Gastrocnemius medialis (tissue), 4 donors: ENCODE measurements around the gene YPEL2. TPM values are rescaled to one million over a fixed set of nuclear protein-coding genes. Genes with fewer than 3 reads are reported as not detected.

Experiments
- ATAC-seq, 2 donors: fragments of 150-250 bp; one replicate each; pipeline ENCODE4 v1.9.1; 2016
- DNase-seq, 2 donors: peaks; one replicate each; pipeline ENCODE4 v3.0.0-alpha.2; 2019
- H3K27ac ChIP-seq, 4 donors: fragments of 200-600 bp; sonication (generic); 1 replicate in 1 of 4; 2 replicates in 3 of 4; pipeline ENCODE4 v1.5.1; 2016 to 2018; ENCODE audit warnings: mild to moderate bottlenecking in 2 of 4, moderate library complexity in 1 of 4
- H3K27me3 ChIP-seq, 3 donors: fragments of 200-600 bp; sonication (generic) in 2 of 3; 1 replicate in 1 of 3; 2 replicates in 2 of 3; pipeline versions ENCODE4 v1.5.1 to v1.6.0; 2016 to 2019; ENCODE audit warnings: mild to moderate bottlenecking in 1 of 3, moderate library complexity in 1 of 3
- H3K36me3 ChIP-seq, 2 donors: fragments of 200-600 bp; sonication (generic) in 1 of 2; one replicate each; pipeline ENCODE4 v1.5.1; 2017 to 2018
- H3K4me1 ChIP-seq, 2 donors: fragments of 200-600 bp; sonication (generic) in 1 of 2; one replicate each; pipeline ENCODE4 v1.5.1; 2016 to 2017; ENCODE audit warnings: mild to moderate bottlenecking in 2 of 2
- H3K4me3 ChIP-seq, 4 donors: fragments of 200-600 bp; sonication (generic) in 3 of 4; 1 replicate in 1 of 4; 2 replicates in 3 of 4; pipeline ENCODE4 v1.5.1; 2016 to 2019; ENCODE audit warnings: mild to moderate bottlenecking in 2 of 4
- H3K9me3 ChIP-seq, 3 donors: fragments of 200-600 bp; sonication (generic) in 2 of 3; 1 replicate in 1 of 3; 2 replicates in 2 of 3; pipeline ENCODE4 v1.5.1; 2016 to 2019
- POLR2A ChIP-seq, 2 donors: fragments of 450-650 bp; IDR thresholded peaks; one replicate each; pipeline ENCODE4 v1.6.1; 2017; ENCODE audit warnings: antibody characterized with exemption in 2 of 2, mild to moderate bottlenecking in 2 of 2, moderate library complexity in 2 of 2
- in situ Hi-C, 4 donors: fragments of 200-750 bp; cut with MboI; loops; one replicate each; pipeline versions ENCODE4 v1.15.0 to v1.8.0; 2017; ENCODE audit warnings: low sequenced_read_pairs in 4 of 4
- intact Hi-C: fragments of 100-400 bp; cut with DNase I; formaldehyde crosslinking; loops from one replicate; pipeline ENCODE4 v1.15.1; 2023; ENCODE audit warnings: low total_unique reads
- total RNA-seq, 4 donors: library from RNA; depleted of rRNA; stranded (reverse); fragments of >200 nt; gene quantifications; one replicate each; pipeline versions ENCODE4 v1.1.0 to v1.2.3, GENCODE V29; 2016
- TF ChIP-seq, protein P1 (sequence below), 5 experiments: fragments of 450-650 bp in 3 of 5; fragments of 200-600 bp in 2 of 5; sonication (generic) in 2 of 5; IDR thresholded peaks in 4 of 5; conservative IDR thresholded peaks in 1 of 5; 1 replicate in 4 of 5; 2 replicates in 1 of 5; pipeline ENCODE4 v1.5.1; 2016 to 2019; ENCODE audit warnings: antibody characterized with exemption in 5 of 5, mild to moderate bottlenecking in 3 of 5, moderate library complexity in 3 of 5

The YPEL2 gene
- total RNA-seq, 4 donors from 2014 or later, result 18.9 to 27.4 (median 22.2) TPM

DNA sequence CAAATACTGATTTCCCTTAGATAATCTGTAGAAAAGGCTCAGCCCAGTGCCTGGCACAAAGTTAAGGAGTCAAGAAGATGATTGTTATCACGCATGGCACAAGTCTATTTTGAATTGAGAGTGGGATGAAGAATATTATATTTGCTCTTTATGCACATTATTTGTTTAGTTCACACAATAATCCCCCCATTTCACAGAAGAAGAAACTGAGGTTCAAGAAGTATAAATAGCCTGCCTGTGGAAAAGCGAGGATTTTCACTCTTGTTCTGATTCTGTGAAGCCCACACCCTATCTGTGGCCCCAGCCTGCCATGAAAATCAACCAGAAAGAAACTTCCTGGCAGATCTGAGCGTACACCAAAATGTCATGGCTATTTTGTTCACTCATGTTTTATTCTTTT lies 73.0 kb downstream of the YPEL2 start:
- H3K9me3 ChIP-seq, result no peaks in the 10 kb centered on the region
- no peak overlapping the region for H3K4me3 ChIP-seq
- peak overlapping the region in 2 of 4 donors; percentile 34 to 41 for H3K27ac ChIP-seq
- intact Hi-C loops (no loop called here), in situ Hi-C loops (no loop called here)
- no peak for ATAC-seq
- H3K27me3 ChIP-seq, result no peaks in the 10 kb centered on the region
- peaks cover 0 to 13% of the 10 kb centered on the region in 2 donors for H3K36me3 ChIP-seq
- peaks cover 20 to 22% of the 10 kb centered on the region in 2 donors for H3K4me1 ChIP-seq
- no peak for DNase-seq
- no peak for TF ChIP-seq POLR2A (IDR thresholded peaks at IDR 0.05)
- TF ChIP-seq, protein P1, sequence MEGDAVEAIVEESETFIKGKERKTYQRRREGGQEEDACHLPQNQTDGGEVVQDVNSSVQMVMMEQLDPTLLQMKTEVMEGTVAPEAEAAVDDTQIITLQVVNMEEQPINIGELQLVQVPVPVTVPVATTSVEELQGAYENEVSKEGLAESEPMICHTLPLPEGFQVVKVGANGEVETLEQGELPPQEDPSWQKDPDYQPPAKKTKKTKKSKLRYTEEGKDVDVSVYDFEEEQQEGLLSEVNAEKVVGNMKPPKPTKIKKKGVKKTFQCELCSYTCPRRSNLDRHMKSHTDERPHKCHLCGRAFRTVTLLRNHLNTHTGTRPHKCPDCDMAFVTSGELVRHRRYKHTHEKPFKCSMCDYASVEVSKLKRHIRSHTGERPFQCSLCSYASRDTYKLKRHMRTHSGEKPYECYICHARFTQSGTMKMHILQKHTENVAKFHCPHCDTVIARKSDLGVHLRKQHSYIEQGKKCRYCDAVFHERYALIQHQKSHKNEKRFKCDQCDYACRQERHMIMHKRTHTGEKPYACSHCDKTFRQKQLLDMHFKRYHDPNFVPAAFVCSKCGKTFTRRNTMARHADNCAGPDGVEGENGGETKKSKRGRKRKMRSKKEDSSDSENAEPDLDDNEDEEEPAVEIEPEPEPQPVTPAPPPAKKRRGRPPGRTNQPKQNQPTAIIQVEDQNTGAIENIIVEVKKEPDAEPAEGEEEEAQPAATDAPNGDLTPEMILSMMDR (IDR thresholded peaks at IDR 0.05 in 4 of 5, conservative IDR thresholded peaks at IDR 0.05 in 1 of 5), result no peak

DNA sequence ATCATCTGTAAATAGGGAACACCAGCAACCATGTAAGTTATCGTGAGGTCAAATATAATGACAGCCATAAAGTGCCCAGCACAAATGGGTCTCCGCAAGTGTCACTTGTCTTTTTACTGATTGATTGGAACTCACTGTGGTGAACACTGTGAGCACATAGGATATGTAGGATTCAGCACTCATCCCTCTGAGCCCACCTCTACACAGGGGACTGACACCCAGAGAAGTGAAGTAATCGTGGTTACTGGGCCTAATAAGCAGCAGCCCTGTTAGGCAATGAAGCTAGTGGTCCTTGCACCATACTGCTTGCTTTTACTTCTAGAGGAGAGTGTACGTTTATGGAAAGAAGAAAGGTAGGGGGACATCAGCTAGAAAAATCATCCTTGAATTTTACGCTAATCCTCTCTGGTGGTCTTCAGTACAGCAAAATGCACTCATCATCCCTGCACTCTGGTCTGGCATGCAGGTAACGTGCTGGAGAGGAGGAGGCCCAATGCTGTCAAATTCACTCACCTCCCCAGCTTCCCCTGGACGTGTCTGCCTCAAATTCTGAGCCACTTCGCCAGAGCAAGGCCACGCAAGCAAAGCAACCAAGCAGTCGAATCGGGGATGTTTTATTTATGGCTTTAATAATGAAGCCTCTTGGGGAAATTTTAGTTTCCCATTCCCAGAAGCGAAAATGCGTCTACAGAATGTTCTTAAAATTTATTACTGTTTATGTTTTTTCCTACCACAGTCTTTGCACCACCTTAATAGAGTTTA lies 74.7 kb downstream of the YPEL2 start:
- intact Hi-C loops (no loop called here), in situ Hi-C loops (no loop called here)
- Histone ChIP-seq H3K4me3 (no peak overlapping the region), H3K27ac (peak overlapping the region; percentile 6 to 57 (median 45)), H3K4me1 (peaks cover 18 to 20% of the 10 kb centered on the region in 2 donors), H3K36me3 (peaks cover 0 to 13% of the 10 kb centered on the region in 2 donors), H3K27me3 (no peaks in the 10 kb centered on the region), H3K9me3 (no peaks in the 10 kb centered on the region)
- DNase-seq (no peak), ATAC-seq (no peak)
- TF ChIP-seq, protein P1 (IDR thresholded peaks at IDR 0.05 in 4 of 5, conservative IDR thresholded peaks at IDR 0.05 in 1 of 5), result no peak
- TF ChIP-seq POLR2A (IDR thresholded peaks at IDR 0.05), result no peak

DNA sequence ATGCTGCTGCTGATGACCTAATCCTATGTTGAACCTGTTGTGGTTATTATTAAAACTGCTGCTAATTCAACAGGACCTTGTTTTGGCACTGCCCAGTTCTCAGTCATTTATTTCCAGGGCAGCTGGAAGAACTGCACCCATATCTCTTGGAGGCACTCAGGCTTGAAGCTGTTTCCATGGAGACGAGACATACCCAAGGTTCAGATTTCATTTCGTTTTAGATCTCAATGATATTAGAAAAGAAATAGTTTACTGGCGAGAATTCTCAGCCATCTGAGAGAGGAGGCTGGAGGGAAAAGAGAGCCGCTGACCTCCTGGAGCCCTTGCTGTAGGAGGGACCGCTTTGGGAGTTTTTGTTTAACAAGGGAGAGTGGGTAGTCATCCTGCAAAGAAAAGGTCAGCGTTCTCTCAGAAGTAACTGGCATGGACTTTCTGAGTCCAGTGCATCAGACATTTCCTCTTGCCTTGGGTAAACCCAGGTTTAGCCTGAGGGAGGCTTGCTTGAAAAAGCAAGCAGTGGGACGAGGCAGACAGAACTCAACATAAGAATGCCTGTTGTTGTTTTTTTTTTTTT lies 75.4 kb downstream of the YPEL2 start:
- peaks cover 18 to 20% of the 10 kb centered on the region in 2 donors for H3K4me1 ChIP-seq
- DNase-seq, result no peak
- H3K9me3 ChIP-seq, result no peaks in the 10 kb centered on the region
- TF ChIP-seq POLR2A (IDR thresholded peaks at IDR 0.05), result no peak
- TF ChIP-seq, protein P1 (IDR thresholded peaks at IDR 0.05 in 4 of 5, conservative IDR thresholded peaks at IDR 0.05 in 1 of 5), result no peak
- in situ Hi-C loops (no loop called here), intact Hi-C loops (no loop called here)
- peak; percentile 52 to 67 for ATAC-seq
- peaks cover 0 to 13% of the 10 kb centered on the region in 2 donors for H3K36me3 ChIP-seq
- H3K27me3 ChIP-seq, result no peaks in the 10 kb centered on the region
- no peak overlapping the region for H3K4me3 ChIP-seq
- H3K27ac ChIP-seq, result peak overlapping the region; percentile 6 to 57 (median 45)

DNA sequence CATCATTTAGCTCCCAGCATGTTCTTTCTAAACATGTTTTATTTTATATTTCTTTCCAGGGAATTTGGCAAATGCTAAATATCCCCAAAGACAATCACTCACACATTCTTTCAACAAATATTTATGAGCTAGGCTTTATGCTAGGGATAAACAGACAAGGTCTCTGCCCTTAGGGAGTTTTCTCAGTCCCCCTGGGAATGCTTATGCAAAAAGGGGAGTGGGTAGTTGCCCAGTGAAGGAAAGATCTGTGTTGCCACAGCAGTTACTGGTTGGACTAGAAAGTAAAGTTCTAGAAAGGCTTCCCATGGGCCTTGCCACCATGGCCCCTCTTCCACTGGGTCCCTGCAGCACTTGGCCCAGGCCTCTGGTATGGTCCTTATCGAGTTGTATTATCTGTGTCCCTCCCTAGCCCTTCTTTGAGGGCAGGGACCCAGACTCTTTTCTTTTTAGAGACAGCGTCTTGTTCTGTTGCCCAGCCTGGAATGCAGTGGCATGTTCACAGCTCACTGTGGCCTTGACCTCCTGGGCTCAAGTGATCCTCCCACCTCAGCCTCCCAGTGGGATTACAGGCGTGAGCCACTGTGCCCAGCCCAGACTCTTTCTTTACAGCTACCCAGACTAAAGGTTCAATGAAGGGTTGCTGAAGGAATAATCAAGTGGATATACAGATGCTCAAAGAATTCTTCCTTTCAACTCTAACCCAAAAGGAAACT lies 78.0 kb downstream of the YPEL2 start:
- in situ Hi-C loops, result no loop called here
- Histone ChIP-seq H3K27ac (no peak overlapping the region), H3K4me3 (no peak overlapping the region), H3K27me3 (no peaks in the 10 kb centered on the region), H3K4me1 (peaks cover 20 to 25% of the 10 kb centered on the region in 2 donors), H3K36me3 (peaks cover 0 to 2% of the 10 kb centered on the region in 2 donors), H3K9me3 (no peaks in the 10 kb centered on the region)
- no peak for TF ChIP-seq POLR2A (IDR thresholded peaks at IDR 0.05)
- TF ChIP-seq, protein P1 (IDR thresholded peaks at IDR 0.05 in 4 of 5, conservative IDR thresholded peaks at IDR 0.05 in 1 of 5), result no peak
- ATAC-seq, result no peak
- intact Hi-C loops, result no loop called here
- no peak for DNase-seq
